DND-41 (cell line): ENCODE measurements around the gene WDFY4.
"Not testable (repeated sequence)": the region's sequence is repeated elsewhere in the genome, so short reads cannot be mapped to it uniquely, and the experiment has no call there.

Experiments used
- CTCF ChIP-seq: IDR thresholded peaks from 2 replicates; pipeline ENCODE4 v1.5.1; 2012; ENCODE audit warnings: borderline replicate concordance, low read length, moderate library complexity, mild to moderate bottlenecking; ENCODE audit not compliant: poor library complexity, severe bottlenecking; ENCODE audit errors: extremely low read depth
- EZH2 ChIP-seq: IDR thresholded peaks from 3 replicates; pipeline ENCODE4 v1.6.1; 2012; ENCODE audit warnings: borderline replicate concordance, low read depth, mild to moderate bottlenecking, moderate library complexity, low read length, inconsistent platforms; ENCODE audit not compliant: severe bottlenecking

- not testable (repeated sequence) for TF ChIP-seq CTCF, EZH2
Observed at GRCh38 chr10:48647073-48647472, 37.6 kb upstream of the WDFY4 start.
